K562 (cell line): ENCODE data around the gene GEMIN8. TPM values are rescaled to one million over a fixed set of nuclear protein-coding genes. Genes with fewer than 3 reads are reported as not detected.

ENCODE experiments used
- CBFA2T3 ChIP-seq: fragments of 450-650 bp; IDR thresholded peaks from 2 replicates; pipeline ENCODE4 v1.6.1; 2017
- EHMT2 ChIP-seq: fragments of 450-650 bp; IDR thresholded peaks from 2 replicates; pipeline ENCODE4 v1.6.1; 2018; ENCODE audit warnings: antibody characterized with exemption
- ETV5 ChIP-seq: sonication (generic); formaldehyde crosslinking; IDR thresholded peaks from 2 replicates; pipeline ENCODE4 v1.4.0; 2020; ENCODE audit warnings: low read depth, mild to moderate bottlenecking, missing genetic modification reagents
- FOXM1 ChIP-seq, 2 experiments: fragments of 450-650 bp in 1 of 2; sonication (generic) in 1 of 2; formaldehyde crosslinking in 1 of 2; IDR thresholded peaks; 2 replicates each; pipeline versions ENCODE4 v1.6.1 to v1.9.0; 2017 to 2022; ENCODE audit warnings: low read depth in 2 of 2, mild to moderate bottlenecking in 2 of 2, missing genetic modification reagents in 1 of 2, moderate library complexity in 1 of 2
- GABPA ChIP-seq: fragments of 200-800 bp; sonication (Bioruptor generic); conservative IDR thresholded peaks from 2 replicates; pipeline ENCODE4 v1.6.1; 2016; ENCODE audit warnings: low read depth, missing genetic modification characterization, missing compliant biosample characterization
- HMBOX1 ChIP-seq: sonication (generic); IDR thresholded peaks from 2 replicates; pipeline ENCODE4 v1.6.1; 2016
- HNRNPH1 ChIP-seq: fragments of 200-400 bp; formaldehyde crosslinking; optimal IDR thresholded peaks from 2 replicates; pipeline ENCODE3; 2017; ENCODE audit warnings: low read depth, mild to moderate bottlenecking, low read length, moderate library complexity
- KDM1A ChIP-seq, 2 experiments: fragments of 450-650 bp; IDR thresholded peaks; 2 replicates each; pipeline ENCODE4 v1.6.1; 2016; ENCODE audit warnings: mild to moderate bottlenecking in 2 of 2
- KLF1 ChIP-seq: fragments of 450-650 bp; IDR thresholded peaks from 2 replicates; pipeline ENCODE4 v1.6.1; 2016; ENCODE audit warnings: missing genetic modification characterization, missing compliant biosample characterization
- L3MBTL2 ChIP-seq: fragments of 450-650 bp; IDR thresholded peaks from 2 replicates; pipeline ENCODE4 v1.6.1; 2016; ENCODE audit warnings: mild to moderate bottlenecking, moderate library complexity
- NFE2 ChIP-seq: IDR thresholded peaks from 2 replicates; pipeline ENCODE4 v1.6.1; 2014; ENCODE audit warnings: antibody characterized with exemption, low read depth
- NFE2L1 ChIP-seq: fragments of 450-650 bp; IDR thresholded peaks from 2 replicates; pipeline ENCODE4 v1.6.1; 2016; ENCODE audit warnings: missing genetic modification characterization, low read depth, mild to moderate bottlenecking, missing compliant biosample characterization, moderate library complexity, borderline replicate concordance
- NUFIP1 ChIP-seq: fragments of 450-650 bp; IDR thresholded peaks from 2 replicates; pipeline ENCODE4 v1.6.1; 2018; ENCODE audit not compliant: partially characterized antibody
- PML ChIP-seq: IDR thresholded peaks from 2 replicates; pipeline ENCODE4 v1.6.1; 2012; ENCODE audit warnings: low read length, inconsistent platforms
- PTBP1 ChIP-seq: fragments of 200-400 bp; formaldehyde crosslinking; IDR thresholded peaks from 2 replicates; pipeline ENCODE4 v1.6.1; 2017; ENCODE audit warnings: low read depth, low read length
- RBM39 ChIP-seq: fragments of 200-400 bp; formaldehyde crosslinking; optimal IDR thresholded peaks from 2 replicates; pipeline ENCODE3; 2018; ENCODE audit warnings: low read depth, low read length
- SMARCE1 ChIP-seq: fragments of 450-650 bp; IDR thresholded peaks from 2 replicates; pipeline ENCODE4 v1.7.1; 2016; ENCODE audit warnings: mild to moderate bottlenecking
- STAT5A ChIP-seq: IDR thresholded peaks from 2 replicates; pipeline ENCODE4 v1.6.1; 2012; ENCODE audit warnings: low read length, inconsistent platforms, borderline replicate concordance
- SUPT5H ChIP-seq: fragments of 450-650 bp; IDR thresholded peaks from 2 replicates; pipeline ENCODE4 v1.6.1; 2016
- TCFL5 ChIP-seq: fragments of 250-450 bp; sonication (Bioruptor Pico); conservative IDR thresholded peaks from 2 replicates; pipeline ENCODE4 v1.6.1; 2021; ENCODE audit warnings: mild to moderate bottlenecking, moderate library complexity, matching md5 sums
- TEAD4 ChIP-seq, 2 experiments: sonication (generic) in 1 of 2; formaldehyde crosslinking in 1 of 2; IDR thresholded peaks; 2 replicates each; pipeline versions ENCODE4 v1.6.1 to v1.8.0; 2012 to 2022; ENCODE audit warnings: borderline replicate concordance in 1 of 2, inconsistent platforms in 1 of 2, low read length in 1 of 2, mild to moderate bottlenecking in 1 of 2, missing genetic modification reagents in 1 of 2
- TSHZ1 ChIP-seq: fragments of 250-450 bp; sonication (Bioruptor Pico); IDR thresholded peaks from 2 replicates; pipeline ENCODE4 v1.4.0; 2020; ENCODE audit warnings: mild to moderate bottlenecking, moderate library complexity
- ZFP1 ChIP-seq: fragments of 450-650 bp; formaldehyde crosslinking; IDR thresholded peaks from 2 replicates; pipeline ENCODE4 v1.4.0; 2020; ENCODE audit warnings: mild to moderate bottlenecking, mixed read lengths
- ZNF146 ChIP-seq: IDR thresholded peaks from one replicate; pipeline ENCODE4 v1.6.1; 2018; ENCODE audit warnings: missing compliant biosample characterization; ENCODE audit not compliant: unreplicated experiment
- ZNF263 ChIP-seq: sonication (generic); formaldehyde crosslinking; IDR thresholded peaks from 2 replicates; pipeline ENCODE4 v1.8.0; 2022; ENCODE audit warnings: mild to moderate bottlenecking, missing genetic modification reagents, borderline replicate concordance
- ZNF316 ChIP-seq: fragments of 450-650 bp; IDR thresholded peaks from 2 replicates; pipeline ENCODE4 v1.6.1; 2016
- ZNF589 ChIP-seq: fragments of 200-800 bp; sonication (Bioruptor generic); IDR thresholded peaks from 2 replicates; pipeline ENCODE4 v1.6.1; 2016; ENCODE audit warnings: low read depth, missing genetic modification characterization, missing compliant biosample characterization
- polyA plus RNA-seq, 8 experiments: library from polyadenylated mRNA; depleted of rRNA in 4 of 8; stranded (reverse) in 5 of 8; unstranded in 3 of 8; fragments of >200 nt; fragmentation: Nextera tagmentation in 2 of 8; fragmentation: Illumina TruSeq in 1 of 8; extraction: Ambion mirVana in 2 of 8; extraction: Trizol in 1 of 8; gene quantifications; 2 replicates each; pipeline versions ENCODE4 v1.2.1 to v1.2.3, GENCODE V29; 2011 to 2014; ENCODE audit warnings: inconsistent platforms in 1 of 8, missing spikeins in 1 of 8
- total RNA-seq, 7 experiments: library from RNA; depleted of rRNA in 6 of 7; stranded (reverse); fragments of >200 nt in 6 of 7; fragmentation: Illumina TruSeq in 2 of 7; extraction: Trizol in 2 of 7; gene quantifications; 2 replicates each; pipeline versions ENCODE4 v1.2.1 to v1.2.3, GENCODE V29; 2011 to 2021; ENCODE audit warnings: low replicate concordance in 1 of 7

GEMIN8 gene
- total and polyA plus RNA-seq, 9 of the 15 experiments (the other 6 are each of a cell fraction or from before 2014, with no cell fraction given) = 10.9 to 29.1 (median 16.9) TPM

DNA sequence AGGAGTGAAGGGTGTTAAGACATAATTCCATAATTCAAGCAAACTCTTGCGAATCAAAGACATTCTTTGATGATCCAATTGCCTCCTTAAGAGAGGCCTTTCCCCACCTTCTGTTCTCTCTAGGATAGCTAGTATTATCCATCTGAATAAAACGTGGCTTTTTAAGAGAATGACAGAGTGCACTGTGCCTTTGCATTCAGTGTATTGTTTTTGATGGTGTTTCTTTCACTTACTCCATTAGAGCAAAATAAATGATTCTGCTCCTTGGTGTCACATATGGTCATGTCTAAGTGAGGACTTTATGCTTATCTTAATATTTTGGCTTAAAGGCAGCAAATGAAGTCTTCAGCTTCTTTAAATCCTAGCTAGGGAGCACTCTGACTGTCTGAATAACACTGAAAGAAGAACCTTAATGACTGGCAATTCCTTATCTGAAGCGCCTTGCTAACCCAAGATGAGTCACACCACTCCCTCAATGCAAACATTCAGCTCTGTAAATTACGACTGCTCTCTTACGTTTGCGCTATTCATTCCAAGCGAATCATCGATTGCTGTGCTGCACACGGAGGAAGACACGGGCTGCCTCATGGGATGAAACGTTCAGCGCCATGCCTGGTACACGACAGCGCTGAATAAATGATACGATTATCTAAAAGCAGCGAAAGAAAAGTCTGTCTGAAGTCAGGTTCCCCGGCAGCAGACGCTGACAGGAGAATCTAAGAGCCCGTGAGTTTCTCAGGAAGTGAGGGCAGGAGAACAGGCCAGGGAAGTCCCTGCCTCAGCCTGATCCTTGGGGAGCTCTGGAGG lies 35.1 kb upstream of the GEMIN8 start (continued):
- TF ChIP-seq ZNF263 (peak; percentile 91), FOXM1 (IDR thresholded peaks at IDR 0.05; ENCODE audit: low read depth) (peak; percentile 36; the same call in 1 of the 2 replicates), FOXM1 (CRISPR knock-in tag; IDR thresholded peaks at IDR 0.05; ENCODE audit: low read depth) (no peak), TSHZ1 (no peak), TCFL5 (no peak), SUPT5H (peak; percentile 48), STAT5A (peak; percentile 68; the same call in 1 of the 2 replicates), TEAD4 (IDR thresholded peaks at IDR 0.05; ENCODE audit: low read length) (peak; percentile 83), TEAD4 (CRISPR knock-in tag; IDR thresholded peaks at IDR 0.05; ENCODE audit: borderline replicate concordance) (no peak), L3MBTL2 (peak; percentile 94), GABPA (tag) (no peak), KDM1A (IDR thresholded peaks at IDR 0.05) (peak; percentile 79 to 86), SMARCE1 (peak; percentile 99), HNRNPH1 (no peak), ZNF316 (peak; percentile 89), EHMT2 (peak; percentile 80), NUFIP1 (no peak), ETV5 (CRISPR knock-in tag) (no peak), NFE2L1 (tag) (0 out of 2 replicates have a peak, but pooled peaks have one; percentile 33), ZFP1 (CRISPR knock-in tag) (no peak), RBM39 (no peak), HMBOX1 (0 out of 2 replicates have a peak, but pooled peaks have one; percentile 14), PML (peak; percentile 58; the same call in 1 of the 2 replicates), PTBP1 (no peak), CBFA2T3 (peak; percentile 88), ZNF146 (no peak), ZNF589 (0 out of 2 replicates have a peak, but pooled peaks have one; percentile 17), KLF1 (tag) (peak; percentile 100), NFE2 (peak; percentile 98)
